Colonic mucosa (tissue), 4 donors: ENCODE data around the gene SYNE1. TPM values are rescaled to one million over a fixed set of nuclear protein-coding genes. Genes with fewer than 3 reads are reported as not detected.

Source experiments
- DNase-seq: peaks from one replicate; pipeline ENCODE4 v3.0.0-alpha.2; 2020
- H3K27ac ChIP-seq: fragments of 200-600 bp; one replicate; pipeline ENCODE4 v1.8.0; 2021
- H3K27me3 ChIP-seq: fragments of 200-600 bp; one replicate; pipeline ENCODE4 v1.8.0; 2021
- H3K36me3 ChIP-seq: fragments of 200-600 bp; one replicate; pipeline ENCODE4 v1.8.0; 2021
- H3K4me1 ChIP-seq: fragments of 200-600 bp; one replicate; pipeline ENCODE4 v1.8.0; 2021; ENCODE audit warnings: mild to moderate bottlenecking
- H3K4me3 ChIP-seq: fragments of 200-600 bp; one replicate; pipeline ENCODE4 v1.8.0; 2021
- H3K9ac ChIP-seq, 2 donors: one replicate each; pipeline ENCODE4 v1.7.0; 2013; ENCODE audit warnings: control low read depth in 2 of 2, low read depth in 2 of 2, low read length in 2 of 2
- H3K9me3 ChIP-seq: fragments of 200-600 bp; one replicate; pipeline ENCODE4 v1.8.0; 2021
- CTCF ChIP-seq: fragments of 200-600 bp; IDR thresholded peaks from one replicate; pipeline ENCODE4 v1.8.0; 2022; ENCODE audit warnings: antibody characterized with exemption, mild to moderate bottlenecking
- intact Hi-C: fragments of 100-400 bp; cut with DNase I; formaldehyde crosslinking; loops from one replicate; pipeline ENCODE4 v1.14.1; 2022
- total RNA-seq, 2 donors: library from RNA; stranded (reverse); fragmentation: NEBNext Ultra II Directional in 1 of 2; extraction: Animal tissue kit (Norgen Biotek cat#: 25700) in 1 of 2; gene quantifications; one replicate each; pipeline ENCODE4 v1.2.1, GENCODE V29; 2021
- donor health status: healthy.
- donor health status: DM: no; HTN: no; CAD: no.
- donor health status: DM: no; HTN: no; CAD: no.

SYNE1 gene
- total RNA-seq, 2 donors from 2014 or later = 11.6 to 23.7 TPM

- Histone ChIP-seq H3K27me3 (no peaks in the 10 kb centered on the region), H3K9ac (no peak overlapping the region), H3K36me3 (no peaks in the 10 kb centered on the region), H3K27ac (no peak overlapping the region), H3K4me3 (no peak overlapping the region), H3K4me1 (no peaks in the 10 kb centered on the region), H3K9me3 (no peaks in the 10 kb centered on the region)
- intact Hi-C loops = no loop called here
- TF ChIP-seq CTCF = no peak
- no peak for DNase-seq
These were observed 388.2 kb downstream of the SYNE1 start for GRCh38 chr6:152248980-152249379.

- no peak overlapping the region for H3K27ac ChIP-seq
- no peaks in the 10 kb centered on the region for H3K4me1 ChIP-seq
- no peaks in the 10 kb centered on the region for H3K27me3 ChIP-seq
- no peaks in the 10 kb centered on the region for H3K36me3 ChIP-seq
- H3K9me3 ChIP-seq = no peaks in the 10 kb centered on the region
- H3K9ac ChIP-seq = no peak overlapping the region
- no peak for TF ChIP-seq CTCF
- no peak for DNase-seq
- intact Hi-C loops = no loop called here
- H3K4me3 ChIP-seq = no peak overlapping the region
These were observed 390.4 kb downstream of the SYNE1 start for GRCh38 chr6:152246554-152247337.

- Histone ChIP-seq H3K27ac (no peak overlapping the region), H3K9ac (no peak overlapping the region), H3K27me3 (no peaks in the 10 kb centered on the region), H3K9me3 (no peaks in the 10 kb centered on the region), H3K4me3 (no peak overlapping the region), H3K4me1 (no peaks in the 10 kb centered on the region), H3K36me3 (no peaks in the 10 kb centered on the region)
- no peak for TF ChIP-seq CTCF
- intact Hi-C loops = no loop called here
- DNase-seq = no peak
These were observed 392.0 kb downstream of the SYNE1 start for GRCh38 chr6:152244998-152245630.

GRCh38 chr6:152241013-152241766 lies 396.0 kb downstream of the SYNE1 start:
- TF ChIP-seq CTCF = no peak
- Histone ChIP-seq H3K9me3 (no peaks in the 10 kb centered on the region), H3K4me3 (no peak overlapping the region), H3K36me3 (no peaks in the 10 kb centered on the region), H3K27ac (no peak overlapping the region), H3K9ac (no peak overlapping the region), H3K27me3 (no peaks in the 10 kb centered on the region), H3K4me1 (no peaks in the 10 kb centered on the region)
- DNase-seq = no peak
- intact Hi-C loops = no loop called here

- Histone ChIP-seq H3K36me3 (no peaks in the 10 kb centered on the region), H3K9me3 (no peaks in the 10 kb centered on the region), H3K4me1 (no peaks in the 10 kb centered on the region), H3K27me3 (no peaks in the 10 kb centered on the region), H3K9ac (no peak overlapping the region), H3K4me3 (no peak overlapping the region), H3K27ac (no peak overlapping the region)
- intact Hi-C loops = no loop called here
- no peak for DNase-seq
- TF ChIP-seq CTCF = no peak
These were observed 396.7 kb downstream of the SYNE1 start for GRCh38 chr6:152240436-152240835.
